K562 (cell line): ENCODE results near the gene ANKZF1. TPM values are rescaled to one million over a fixed set of nuclear protein-coding genes. Genes with fewer than 3 reads are reported as not detected.

Experiments used
- CBX5 ChIP-seq: IDR thresholded peaks from 2 replicates; pipeline ENCODE4 v1.6.1; 2014; ENCODE audit warnings: low read depth, borderline replicate concordance
- ETV1 ChIP-seq: fragments of 450-650 bp; conservative IDR thresholded peaks from 2 replicates; pipeline ENCODE4 v1.6.1; 2016; ENCODE audit warnings: missing genetic modification characterization, control low read depth, low read depth, missing compliant biosample characterization
- EWSR1 ChIP-seq: fragments of 450-650 bp; IDR thresholded peaks from 2 replicates; pipeline ENCODE4 v1.6.1; 2018; ENCODE audit warnings: borderline replicate concordance, mild to moderate bottlenecking, low read depth, moderate library complexity; ENCODE audit not compliant: partially characterized antibody
- EZH2 ChIP-seq: IDR thresholded peaks from 2 replicates; pipeline ENCODE4 v1.6.1; 2012; ENCODE audit warnings: low read depth, mild to moderate bottlenecking, inconsistent platforms, low read length, borderline replicate concordance
- HDAC6 ChIP-seq: IDR thresholded peaks from 2 replicates; pipeline ENCODE4 v1.6.1; 2012; ENCODE audit warnings: low read depth, mild to moderate bottlenecking, control low read depth, inconsistent platforms, low read length, moderate library complexity
- KDM1A ChIP-seq, 2 experiments: fragments of 450-650 bp; IDR thresholded peaks; 2 replicates each; pipeline ENCODE4 v1.6.1; 2016; ENCODE audit warnings: mild to moderate bottlenecking in 2 of 2
- KLF6 ChIP-seq: fragments of 250-450 bp; sonication (Bioruptor Pico); IDR thresholded peaks from 2 replicates; pipeline ENCODE4 v1.4.0; 2020; ENCODE audit warnings: mild to moderate bottlenecking, moderate library complexity, borderline replicate concordance
- MBD2 ChIP-seq: sonication (generic); IDR thresholded peaks from 2 replicates; pipeline ENCODE4 v1.6.1; 2016; ENCODE audit warnings: low read depth, borderline replicate concordance
- MNT ChIP-seq, 2 experiments: fragments of 450-650 bp; conservative IDR thresholded peaks; 2 replicates each; pipeline ENCODE4 v1.6.1; 2017; ENCODE audit warnings: mild to moderate bottlenecking in 2 of 2, moderate library complexity in 2 of 2
- OTX1 ChIP-seq: fragments of 450-650 bp; formaldehyde crosslinking; IDR thresholded peaks from 2 replicates; pipeline ENCODE4 v1.4.0; 2022; ENCODE audit warnings: mild to moderate bottlenecking
- POLR3A ChIP-seq: IDR thresholded peaks from 2 replicates; pipeline ENCODE4 v1.6.1; 2011; ENCODE audit warnings: borderline replicate concordance, mild to moderate bottlenecking, moderate library complexity; ENCODE audit not compliant: insufficient read length, insufficient read depth; ENCODE audit errors: extremely low read depth
- POU5F1 ChIP-seq: fragments of 150-350 bp; IDR thresholded peaks from 2 replicates; pipeline ENCODE4 v1.6.1; 2014; ENCODE audit warnings: borderline replicate concordance, low read length, low read depth, mild to moderate bottlenecking; ENCODE audit not compliant: partially characterized antibody
- RBM39 ChIP-seq: fragments of 200-400 bp; formaldehyde crosslinking; optimal IDR thresholded peaks from 2 replicates; pipeline ENCODE3; 2018; ENCODE audit warnings: low read depth, low read length
- SREBF1 ChIP-seq: fragments of 150-350 bp; IDR thresholded peaks from 2 replicates; pipeline ENCODE4 v1.6.1; 2014; ENCODE audit warnings: antibody characterized with exemption, low read depth, low read length, borderline replicate concordance
- TGIF2 ChIP-seq: sonication (generic); formaldehyde crosslinking; IDR thresholded peaks from 2 replicates; pipeline ENCODE4 v1.8.1; 2022; ENCODE audit warnings: mild to moderate bottlenecking, missing genetic modification reagents, moderate library complexity
- ZNF134 ChIP-seq: fragments of 250-450 bp; sonication (Bioruptor Pico); conservative IDR thresholded peaks from 2 replicates; pipeline ENCODE4 v1.4.0; 2020
- ZNF212 ChIP-seq: fragments of 450-650 bp; formaldehyde crosslinking; IDR thresholded peaks from 2 replicates; pipeline ENCODE4 v1.4.0; 2020; ENCODE audit warnings: mild to moderate bottlenecking
- ZNF280A ChIP-seq: fragments of 450-650 bp; IDR thresholded peaks from 2 replicates; pipeline ENCODE4 v1.6.1; 2018; ENCODE audit warnings: mild to moderate bottlenecking, low read depth; ENCODE audit not compliant: partially characterized antibody
- ZNF324 ChIP-seq: fragments of 250-450 bp; sonication (Bioruptor Pico); IDR thresholded peaks from 2 replicates; pipeline ENCODE4 v1.4.0; 2020; ENCODE audit warnings: mild to moderate bottlenecking
- ZNF347 ChIP-seq: fragments of 450-650 bp; formaldehyde crosslinking; IDR thresholded peaks from 2 replicates; pipeline ENCODE4 v1.4.0; 2020; ENCODE audit warnings: low read depth, mild to moderate bottlenecking, moderate library complexity
- ZNF444 ChIP-seq: fragments of 250-450 bp; sonication (Bioruptor Pico); IDR thresholded peaks from 2 replicates; pipeline ENCODE4 v1.4.0; 2020; ENCODE audit warnings: mild to moderate bottlenecking, moderate library complexity
- ZNF511 ChIP-seq: sonication (generic); formaldehyde crosslinking; IDR thresholded peaks from 2 replicates; pipeline ENCODE4 v1.8.0; 2022; ENCODE audit warnings: mild to moderate bottlenecking, missing genetic modification reagents
- polyA plus RNA-seq, 8 experiments: library from polyadenylated mRNA; depleted of rRNA in 4 of 8; stranded (reverse) in 5 of 8; unstranded in 3 of 8; fragments of >200 nt; fragmentation: Nextera tagmentation in 2 of 8; fragmentation: Illumina TruSeq in 1 of 8; extraction: Ambion mirVana in 2 of 8; extraction: Trizol in 1 of 8; gene quantifications; 2 replicates each; pipeline versions ENCODE4 v1.2.1 to v1.2.3, GENCODE V29; 2011 to 2014; ENCODE audit warnings: inconsistent platforms in 1 of 8, missing spikeins in 1 of 8
- total RNA-seq, 7 experiments: library from RNA; depleted of rRNA in 6 of 7; stranded (reverse); fragments of >200 nt in 6 of 7; fragmentation: Illumina TruSeq in 2 of 7; extraction: Trizol in 2 of 7; gene quantifications; 2 replicates each; pipeline versions ENCODE4 v1.2.1 to v1.2.3, GENCODE V29; 2011 to 2021; ENCODE audit warnings: low replicate concordance in 1 of 7
- TF ChIP-seq, protein P1 (sequence below): sonication (generic); formaldehyde crosslinking; IDR thresholded peaks from 2 replicates; pipeline ENCODE4 v1.5.0; 2020; ENCODE audit warnings: missing genetic modification reagents

The ANKZF1 gene
- total and polyA plus RNA-seq, 9 of the 15 experiments (the other 6 are each of a cell fraction or from before 2014, with no cell fraction given) = 3.1 to 60.6 (median 31.0) TPM

- TF ChIP-seq SREBF1 = no peak
- TF ChIP-seq TGIF2 (CRISPR knock-in tag) = no peak
- no peak for TF ChIP-seq ZNF280A
- TF ChIP-seq ZNF134 (CRISPR knock-in tag) = no peak
- TF ChIP-seq KDM1A (IDR thresholded peaks at IDR 0.05) = no peak
- TF ChIP-seq MNT (conservative IDR thresholded peaks at IDR 0.05) = no peak
- TF ChIP-seq MBD2 = peak; percentile 82; the same call in 1 of the 2 replicates
- no peak for TF ChIP-seq OTX1 (CRISPR knock-in tag)
- peak; percentile 50 for TF ChIP-seq POU5F1
- TF ChIP-seq ZNF324 (CRISPR knock-in tag) = no peak
- TF ChIP-seq ZNF444 (CRISPR knock-in tag) = no peak
- no peak for TF ChIP-seq RBM39
- TF ChIP-seq ZNF347 = no peak
- no peak for TF ChIP-seq HDAC6
- TF ChIP-seq POLR3A = no peak
- no peak for TF ChIP-seq ZNF511 (CRISPR knock-in tag)
- no peak for TF ChIP-seq ZNF212 (CRISPR knock-in tag)
- TF ChIP-seq CBX5 = no peak
- TF ChIP-seq, protein P1, sequence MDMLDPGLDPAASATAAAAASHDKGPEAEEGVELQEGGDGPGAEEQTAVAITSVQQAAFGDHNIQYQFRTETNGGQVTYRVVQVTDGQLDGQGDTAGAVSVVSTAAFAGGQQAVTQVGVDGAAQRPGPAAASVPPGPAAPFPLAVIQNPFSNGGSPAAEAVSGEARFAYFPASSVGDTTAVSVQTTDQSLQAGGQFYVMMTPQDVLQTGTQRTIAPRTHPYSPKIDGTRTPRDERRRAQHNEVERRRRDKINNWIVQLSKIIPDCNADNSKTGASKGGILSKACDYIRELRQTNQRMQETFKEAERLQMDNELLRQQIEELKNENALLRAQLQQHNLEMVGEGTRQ (CRISPR knock-in tag) = no peak
- TF ChIP-seq EWSR1 = no peak
- TF ChIP-seq ETV1 = no peak
- no peak for TF ChIP-seq EZH2
- TF ChIP-seq KLF6 (CRISPR knock-in tag) = no peak
Measured at GRCh38 chr2:219285894-219286425, 56.4 kb downstream of the ANKZF1 start (continued).
